Stimulated activated CD4-positive, alpha-beta T cell treated with anti-CD3 and anti-CD28 coated beads, Interleukin-1b, Interleukin-23, amount 100 ng/mL, for 4 hours (primary cell): ENCODE data around the gene OSR1.

Experiments used
- DNase-seq, 2 donors: peaks; one replicate each; pipeline ENCODE4 v3.0.0-alpha.2; 2020; ENCODE audit warnings: low read depth in 2 of 2

Gene OSR1

DNA sequence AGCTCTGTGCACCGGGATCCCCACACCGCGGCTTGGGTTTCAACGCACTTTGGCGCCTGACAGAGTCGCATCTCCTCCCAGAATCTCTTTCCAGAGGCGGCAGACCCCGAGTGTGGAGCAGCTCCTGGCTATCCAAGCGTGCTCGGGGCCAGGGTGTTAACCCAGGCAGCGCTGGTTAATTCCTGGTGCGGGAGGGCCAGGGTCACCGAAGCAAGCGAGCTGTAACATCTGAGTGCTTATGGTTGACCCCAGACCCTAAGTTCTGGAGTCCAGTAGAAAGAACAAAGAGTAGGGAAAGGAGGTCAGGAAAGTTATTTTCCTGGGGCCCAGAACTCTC lies 566 bp upstream of the OSR1 start:
- no peak for DNase-seq

DNA sequence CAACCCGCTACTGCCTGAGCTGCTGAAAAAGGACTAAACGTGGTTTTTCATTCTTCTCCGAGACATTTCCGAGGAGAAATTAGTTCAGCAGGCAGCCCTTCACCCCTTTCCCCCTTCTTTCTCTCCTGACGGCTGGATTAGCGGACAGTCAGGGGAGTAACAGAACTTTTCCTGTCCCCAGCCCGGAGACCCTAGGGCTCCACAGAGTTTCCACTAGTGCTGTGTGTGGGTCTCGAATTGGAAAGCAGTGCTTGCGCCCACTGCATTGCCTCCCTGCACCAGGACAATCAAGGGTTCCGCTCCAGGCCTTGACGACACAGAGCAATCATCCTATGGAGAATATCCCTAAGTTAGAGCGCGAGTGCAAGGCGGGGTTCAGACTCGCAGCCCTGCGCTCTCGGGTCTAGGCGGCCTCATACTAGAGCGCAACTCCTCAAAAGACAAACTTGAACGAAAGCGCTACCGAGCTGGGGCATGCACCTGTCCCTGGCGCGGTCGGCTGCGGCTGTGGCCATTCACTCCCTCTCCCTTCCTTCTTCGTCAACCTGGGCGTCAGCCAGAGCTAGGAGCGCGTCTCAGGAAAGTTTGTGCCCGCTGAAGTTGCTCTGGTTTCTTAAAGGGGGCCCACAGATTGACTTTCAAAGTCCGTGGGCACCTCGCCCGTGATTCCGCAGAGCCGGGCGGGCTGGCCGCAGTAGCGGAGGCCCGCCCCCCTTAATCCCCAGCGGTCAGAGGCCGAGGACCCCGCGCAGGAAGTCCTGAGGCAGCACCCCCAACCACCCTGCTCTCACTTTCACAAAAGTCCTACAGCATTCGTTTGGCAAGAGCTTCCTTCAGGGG lies 801 bp downstream of the OSR1 start:
- DNase-seq: no peak

DNA sequence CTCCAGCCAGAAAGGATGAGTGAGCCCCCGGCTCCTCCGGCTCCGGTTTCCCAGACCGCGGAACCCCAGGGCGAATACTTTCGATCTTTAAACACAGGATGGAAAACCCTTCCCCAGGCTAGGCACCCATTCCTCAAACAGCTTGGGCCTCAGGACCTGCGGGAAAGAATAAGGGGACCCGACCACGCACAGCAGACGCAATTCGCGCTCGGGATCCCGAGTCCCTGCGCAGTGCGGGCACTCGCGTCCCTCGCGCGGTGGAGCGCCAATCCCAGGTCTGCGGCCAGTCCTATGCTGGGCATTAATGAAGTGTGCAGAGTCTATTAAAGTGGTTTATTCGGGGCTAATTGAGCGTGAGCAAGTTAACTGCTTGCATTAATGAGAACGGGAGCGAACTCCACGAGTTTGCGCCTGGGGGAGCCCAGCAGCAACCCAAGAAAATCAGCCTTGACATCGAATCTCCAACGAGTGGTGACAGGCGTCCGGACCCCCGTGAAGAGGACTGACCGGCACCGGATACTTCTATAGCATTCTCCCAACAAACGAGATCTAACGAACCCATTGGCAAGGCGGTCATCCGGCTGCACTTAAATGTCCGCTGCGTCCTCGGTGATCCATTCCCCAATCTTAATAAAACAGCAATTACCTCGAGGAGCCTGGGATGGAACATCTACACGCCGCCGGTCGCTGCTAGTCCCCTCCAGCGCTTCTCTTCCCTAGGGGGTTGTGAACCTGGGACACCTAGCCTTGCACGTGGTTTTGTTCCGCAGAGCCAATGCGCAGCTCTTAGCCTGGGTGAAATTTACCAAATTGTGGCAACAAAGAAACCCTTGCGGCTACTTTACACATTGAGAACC lies 1.6 kb downstream of the OSR1 start:
- DNase-seq: no peak

DNA sequence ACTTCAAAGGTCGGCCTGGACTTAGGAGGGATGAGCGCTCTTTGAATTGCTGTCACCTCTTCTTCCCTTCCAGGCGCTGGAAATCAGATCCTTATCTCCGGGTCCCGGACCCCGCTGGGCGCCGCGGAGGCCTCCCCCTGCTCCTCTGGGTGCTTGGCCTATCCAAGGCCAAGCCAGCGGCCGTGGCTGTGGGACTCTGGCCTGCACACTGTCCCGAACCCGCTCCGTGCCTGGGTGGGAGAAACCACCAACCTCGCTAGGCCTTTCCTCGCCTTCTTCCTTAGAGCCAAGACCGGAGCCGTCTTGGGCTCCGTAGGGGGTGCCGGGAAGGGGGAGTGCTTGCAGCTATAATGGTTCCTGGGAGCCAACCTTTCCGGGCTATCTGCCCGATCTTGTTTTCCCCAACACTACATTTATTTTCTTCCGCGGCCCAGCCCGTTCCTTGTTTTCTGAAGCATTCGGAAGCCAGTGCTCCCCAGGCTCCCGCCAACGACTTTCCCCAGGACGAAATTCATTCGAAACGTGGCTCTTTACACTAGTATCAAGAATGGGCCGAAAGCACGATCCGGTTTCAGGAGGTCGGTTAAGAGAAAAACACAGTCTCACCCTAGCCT lies 2.4 kb downstream of the OSR1 start:
- no peak for DNase-seq

DNA sequence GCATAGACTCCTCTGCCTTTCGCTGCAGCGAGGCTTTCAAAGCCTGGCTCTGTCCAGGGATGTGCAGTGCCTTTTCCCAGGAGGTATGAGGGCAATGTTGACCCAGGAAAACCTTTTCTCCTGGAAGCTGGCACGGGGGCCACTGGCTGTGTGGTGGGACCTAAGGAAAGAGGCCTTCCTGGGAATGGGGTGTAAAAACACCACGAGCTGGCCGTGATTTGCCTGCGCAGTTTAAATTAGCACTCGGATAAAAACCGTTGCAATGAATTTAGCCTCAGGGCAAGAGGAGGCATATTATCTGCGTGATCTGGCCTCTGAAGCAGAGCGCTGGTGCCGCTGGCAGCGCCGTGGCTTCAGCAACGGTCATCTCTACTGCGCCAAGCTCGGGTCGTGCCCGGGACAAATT lies 3.0 kb downstream of the OSR1 start:
- DNase-seq: no peak

DNA sequence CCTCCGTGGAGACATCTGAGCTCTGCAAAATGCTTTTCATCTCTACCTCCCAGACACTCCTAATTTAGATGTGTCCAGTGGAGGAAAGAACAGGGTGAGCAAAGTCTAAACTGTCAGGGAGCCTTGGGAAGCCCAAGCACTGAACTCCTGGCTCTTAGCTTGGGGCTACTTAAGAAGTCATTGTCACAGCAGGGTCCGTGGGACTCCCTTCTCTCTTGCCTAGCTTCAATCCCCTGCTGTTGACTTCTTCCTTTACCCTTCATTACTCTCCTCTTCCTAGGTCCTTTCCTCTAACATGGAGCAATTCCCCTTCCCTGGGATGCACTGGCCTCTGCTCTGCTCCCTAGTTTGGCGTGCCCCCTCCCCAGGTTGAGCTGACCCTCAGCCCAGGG lies 3.4 kb downstream of the OSR1 start:
- DNase-seq: no peak

DNA sequence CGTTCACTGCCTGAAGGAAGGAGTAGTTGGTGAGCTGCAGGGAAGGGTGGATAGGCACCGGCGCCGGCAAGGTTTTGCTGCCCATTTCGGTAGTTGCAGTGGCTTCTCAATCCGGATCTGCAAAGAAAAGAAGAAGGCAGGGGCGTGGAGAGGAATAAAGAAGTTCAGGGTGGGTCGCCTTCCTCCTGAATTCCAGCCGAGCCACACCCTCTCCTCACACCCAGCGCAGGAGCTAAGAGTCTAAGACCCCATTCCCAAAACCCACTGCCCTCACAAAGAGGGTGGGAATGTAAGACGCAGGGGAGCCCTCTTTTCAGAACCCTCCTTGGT lies 4.7 kb downstream of the OSR1 start:
- DNase-seq: no peak

DNA sequence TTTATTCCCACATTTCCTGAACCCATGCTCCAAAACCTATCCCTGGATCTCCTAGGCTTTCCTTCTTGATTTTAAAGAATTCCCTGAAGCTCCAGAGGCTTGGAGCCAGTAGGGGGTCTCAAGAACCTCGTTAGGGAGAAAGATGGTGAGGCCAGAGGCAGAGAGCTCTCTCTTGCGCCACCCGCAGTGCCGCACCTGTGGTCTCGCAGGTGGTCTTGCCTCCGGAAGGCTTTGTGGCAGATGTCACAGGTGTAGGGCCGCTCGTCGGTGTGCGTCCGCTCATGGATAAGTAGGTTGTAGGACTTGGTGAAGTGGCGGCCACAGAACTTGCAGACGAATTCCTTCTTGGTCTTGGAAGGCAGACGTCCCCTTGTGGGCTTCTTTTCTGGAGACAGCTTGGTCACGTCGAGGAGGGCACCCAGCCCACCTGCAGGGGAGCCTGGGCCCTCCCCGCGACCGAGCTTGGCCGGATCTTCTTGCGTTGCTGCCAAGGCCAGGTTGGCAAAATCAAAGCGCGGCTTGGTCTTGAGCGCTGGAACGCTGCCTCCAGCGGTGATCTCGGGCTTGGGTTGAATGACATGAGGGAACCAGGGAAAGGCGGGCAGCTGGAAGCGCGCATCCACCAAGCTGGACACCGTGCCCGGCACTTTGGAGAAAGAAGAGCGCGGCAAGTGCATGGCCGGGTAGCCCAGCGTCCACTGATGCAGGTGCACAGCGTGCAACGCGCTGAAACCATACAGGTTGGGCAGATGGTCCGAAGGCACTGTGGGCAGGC lies 5.3 kb downstream of the OSR1 start:
- DNase-seq: no peak

DNA sequence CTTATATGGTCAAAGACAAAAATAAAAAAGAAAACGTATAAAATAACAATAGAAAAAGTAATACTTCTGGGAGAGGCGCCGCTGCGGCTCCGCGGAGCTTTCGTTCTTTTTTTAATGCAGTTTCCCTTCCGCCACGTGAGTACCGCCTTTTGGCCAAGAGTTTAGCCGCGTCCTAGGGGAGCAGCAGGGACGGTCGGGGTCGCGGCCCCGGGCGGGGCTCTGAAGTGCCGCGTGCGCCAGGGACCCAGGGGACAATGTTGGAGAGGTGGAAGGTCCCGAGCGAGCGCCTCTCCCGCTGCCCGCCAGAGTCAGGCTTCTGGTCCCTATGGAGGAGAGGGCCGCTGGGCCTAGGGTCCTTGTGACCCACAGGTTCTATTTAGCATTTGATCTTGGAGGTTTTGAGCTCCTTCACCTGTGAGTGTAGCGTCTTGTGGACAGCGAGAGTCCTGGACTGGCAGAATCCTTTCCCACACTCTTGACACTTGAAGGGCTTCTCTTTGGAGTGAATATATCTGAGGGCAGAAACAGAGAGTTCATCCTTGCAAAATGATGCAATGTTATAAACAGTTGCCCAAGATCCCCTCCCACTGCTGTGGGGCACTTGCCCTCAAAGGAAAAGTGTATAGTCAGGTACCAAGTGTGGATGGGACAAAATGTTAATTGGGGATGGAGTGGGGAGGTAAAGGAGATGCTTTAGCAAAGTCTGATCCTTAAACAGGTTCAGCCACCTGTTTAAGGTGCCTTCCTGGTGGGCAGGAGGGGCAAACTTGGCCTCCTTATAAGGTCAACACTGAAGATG lies 6.3 kb downstream of the OSR1 start:
- DNase-seq: no peak

DNA sequence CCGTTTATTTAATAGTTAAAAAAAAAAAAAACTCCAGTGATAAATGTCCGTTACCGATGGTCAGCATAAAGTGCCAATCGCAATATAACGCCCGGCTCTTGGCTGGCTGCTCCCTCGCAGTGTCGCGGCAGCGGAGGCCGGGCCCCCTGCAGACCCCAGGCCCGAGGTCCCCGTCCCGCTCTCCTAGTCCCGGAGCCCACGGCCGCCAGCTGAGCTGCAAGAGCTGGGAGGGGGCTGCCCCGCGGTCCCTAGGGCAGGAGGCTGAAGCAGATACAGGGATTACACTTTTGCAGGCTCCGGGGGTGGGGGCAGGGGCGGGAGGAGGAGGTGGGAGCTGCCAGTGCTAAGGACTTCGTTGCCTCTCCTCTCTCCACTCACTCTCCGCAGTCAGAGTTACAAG lies 6.9 kb downstream of the OSR1 start:
- no peak for DNase-seq

DNA sequence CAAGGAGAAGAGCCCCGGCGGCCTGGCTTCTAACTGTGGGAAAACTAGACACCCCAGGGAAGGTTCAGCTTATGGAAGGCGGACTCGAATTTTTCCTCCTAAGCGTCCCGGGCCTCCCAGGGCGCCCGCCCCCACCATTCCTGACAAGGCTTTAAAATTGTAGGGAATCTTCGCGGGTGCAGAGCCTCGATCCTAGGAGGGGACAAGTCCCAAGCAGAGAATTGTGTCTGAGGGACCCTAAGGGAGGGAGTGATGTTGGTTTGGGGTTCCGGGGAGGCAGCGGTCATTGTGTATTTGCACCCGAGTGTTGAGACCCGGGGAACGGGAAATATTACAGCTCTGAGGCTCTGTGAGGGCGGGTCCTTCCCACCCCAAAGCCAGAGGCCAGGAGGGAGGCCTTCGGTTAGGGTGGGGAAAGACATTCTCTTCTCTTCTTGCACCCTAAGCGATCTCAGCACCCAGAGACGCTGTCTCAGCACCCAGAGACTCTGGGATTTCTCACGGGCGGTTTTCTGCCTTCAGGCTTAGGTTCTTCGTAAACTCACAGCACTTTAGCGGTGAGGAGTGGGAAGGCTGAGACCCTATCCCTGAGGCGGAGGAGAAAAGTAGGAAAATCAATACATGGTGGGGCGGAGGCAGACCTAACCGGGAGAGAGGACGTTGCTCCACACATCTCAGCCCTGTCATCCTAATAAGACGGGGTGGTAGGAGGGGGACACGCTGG lies 7.6 kb downstream of the OSR1 start:
- DNase-seq: no peak

DNA sequence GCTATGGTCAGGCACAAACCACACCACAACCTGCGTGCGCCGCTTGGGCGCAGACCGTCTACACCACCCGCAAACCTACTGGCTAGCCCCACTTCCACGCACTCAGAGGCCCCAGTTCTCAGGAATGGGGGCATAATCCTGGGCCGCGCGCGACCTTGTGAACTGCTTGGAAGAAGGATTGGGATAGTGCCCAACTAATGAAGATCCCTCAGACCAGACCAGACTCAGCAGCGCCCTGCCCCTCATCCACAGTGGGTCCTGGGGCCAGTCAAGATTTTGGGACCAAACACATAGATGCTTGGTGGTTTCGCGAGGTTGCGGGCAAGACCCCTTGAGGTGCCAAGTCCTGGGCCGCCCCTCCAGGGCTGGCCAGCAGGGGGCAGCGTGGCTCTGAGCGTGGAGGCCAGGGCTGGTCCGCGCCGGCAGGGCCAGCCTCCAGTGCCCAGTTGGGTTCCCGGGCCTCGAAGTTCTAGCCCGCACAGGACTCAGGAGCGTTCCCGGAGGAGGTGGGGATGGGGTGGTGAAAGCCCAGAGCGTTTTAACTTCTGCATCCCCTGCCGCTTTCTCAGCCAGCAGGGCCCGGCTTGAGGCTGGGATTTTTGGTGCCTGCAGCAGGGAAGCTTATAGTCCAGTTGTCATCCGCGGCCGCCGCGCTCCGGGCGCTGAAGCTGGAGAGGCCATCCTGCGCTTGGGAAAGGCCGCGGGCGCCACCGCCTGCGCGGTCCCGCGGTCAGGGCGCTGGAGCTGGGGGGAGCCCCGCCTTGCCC lies 8.3 kb downstream of the OSR1 start:
- DNase-seq: peak in 1 of 2 donors; percentile 51

DNA sequence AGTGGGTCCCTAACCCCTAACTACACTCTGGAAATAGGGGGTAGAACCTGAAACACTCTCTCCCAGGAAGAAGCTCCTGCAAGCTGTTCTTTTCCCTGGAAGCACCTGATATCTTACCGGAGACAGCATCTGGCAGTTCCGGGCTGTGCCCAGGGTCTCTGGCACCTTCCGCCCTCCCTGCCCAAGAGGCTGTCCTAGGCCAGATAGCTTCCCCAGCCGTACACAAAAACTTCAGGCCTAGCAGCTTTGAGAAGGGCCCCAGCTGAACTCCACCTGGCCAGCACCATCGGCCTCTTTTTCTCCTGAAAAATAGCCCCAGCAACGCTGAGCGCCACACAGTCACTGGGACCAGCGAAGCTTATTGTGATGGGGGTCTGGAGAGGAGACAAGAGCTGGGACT lies 9.7 kb downstream of the OSR1 start:
- no peak for DNase-seq

DNA sequence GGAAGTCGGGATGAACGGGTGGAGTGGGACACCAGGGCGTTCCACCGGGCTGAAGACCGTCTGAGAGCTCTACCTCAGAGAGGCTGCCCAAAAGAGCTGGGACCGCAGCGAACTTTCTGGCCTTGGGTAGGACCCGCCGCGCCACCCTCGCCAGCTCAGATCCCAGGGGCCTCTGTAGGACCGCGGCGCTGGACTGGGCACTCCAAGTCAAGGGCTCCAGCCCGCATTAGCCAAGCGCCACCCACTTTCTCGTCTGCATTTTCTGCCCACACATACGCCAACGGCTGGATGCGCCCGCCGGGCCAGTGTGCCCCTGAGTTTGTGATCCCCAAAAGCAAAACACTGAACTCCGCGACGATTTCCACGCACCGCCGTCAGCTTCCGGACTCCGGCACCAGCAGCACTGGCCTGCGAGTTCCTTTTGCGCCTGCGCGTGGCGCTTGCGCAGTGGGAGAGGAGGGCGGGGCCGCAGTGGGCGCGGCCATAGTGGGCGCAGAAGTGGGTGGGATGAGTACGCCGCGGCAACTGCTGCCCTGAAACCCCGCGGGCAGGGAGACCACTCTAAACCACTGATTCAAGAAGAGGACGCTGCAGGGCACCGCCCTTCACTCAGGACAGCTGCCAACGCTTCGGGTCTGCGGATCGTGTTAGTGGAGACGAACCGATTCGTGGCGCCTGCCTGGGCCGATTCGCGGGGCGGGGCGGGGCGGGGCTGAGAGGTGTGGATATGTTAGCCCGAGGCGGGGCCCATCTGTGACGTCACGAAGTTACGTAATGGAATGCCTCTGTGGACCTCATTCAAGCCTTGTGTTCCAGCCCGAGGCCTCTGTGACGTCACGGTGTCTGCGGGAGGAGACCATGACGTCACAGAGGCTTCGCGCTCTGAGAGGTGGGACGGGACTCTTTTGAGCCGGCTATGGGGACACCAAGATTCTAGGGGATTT lies 10.5 kb downstream of the OSR1 start:
- DNase-seq: peak; percentile 86 to 94

DNA sequence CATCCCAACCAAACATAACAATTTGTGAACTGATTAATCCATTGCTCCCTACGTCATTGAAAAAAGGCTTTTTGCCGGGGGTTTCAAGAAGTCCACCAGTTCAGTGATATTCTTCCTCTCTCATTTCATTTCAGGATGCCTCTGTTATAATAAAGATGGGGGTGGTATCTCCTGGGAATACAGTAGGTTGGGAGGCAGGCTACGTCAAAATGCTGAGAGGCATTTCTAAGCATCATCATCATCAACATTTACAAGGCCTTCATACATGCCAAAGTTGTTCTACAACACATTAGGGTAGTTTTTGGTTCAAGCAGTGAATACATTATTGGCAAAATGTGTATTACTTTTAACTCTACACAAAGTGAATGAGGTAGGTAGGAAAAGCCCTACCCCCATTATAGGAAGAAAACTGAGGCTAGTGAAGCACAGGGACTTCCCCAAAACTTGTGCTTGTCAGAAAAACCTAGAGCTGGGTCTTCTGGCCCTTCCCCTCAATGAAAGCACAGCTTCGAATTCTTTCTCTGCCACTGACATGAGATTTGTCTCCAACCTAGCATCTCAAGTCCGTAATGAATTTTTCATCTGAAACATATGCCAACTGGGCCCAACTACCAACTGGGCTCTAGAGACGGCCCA lies 11.3 kb downstream of the OSR1 start:
- DNase-seq: no peak

DNA sequence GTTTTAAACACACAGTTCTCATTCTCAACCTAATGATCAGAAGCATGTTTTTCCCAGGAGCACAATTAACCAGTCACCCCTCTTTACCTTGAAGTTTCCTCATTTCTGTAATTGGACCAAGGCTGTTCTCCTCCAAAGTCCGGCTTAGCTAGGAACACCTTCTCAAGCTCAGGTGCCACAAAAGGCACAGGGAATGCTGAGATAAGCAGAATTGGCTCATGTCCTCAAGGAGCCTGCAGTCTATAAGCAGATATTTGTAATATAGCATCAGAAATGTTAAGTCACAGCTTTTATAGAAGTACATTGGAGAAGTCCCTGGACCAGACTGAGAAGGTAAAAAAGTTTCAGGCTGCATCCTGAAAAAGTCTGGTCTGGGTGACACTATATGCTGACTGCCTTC lies 20.7 kb downstream of the OSR1 start:
- no peak for DNase-seq

DNA sequence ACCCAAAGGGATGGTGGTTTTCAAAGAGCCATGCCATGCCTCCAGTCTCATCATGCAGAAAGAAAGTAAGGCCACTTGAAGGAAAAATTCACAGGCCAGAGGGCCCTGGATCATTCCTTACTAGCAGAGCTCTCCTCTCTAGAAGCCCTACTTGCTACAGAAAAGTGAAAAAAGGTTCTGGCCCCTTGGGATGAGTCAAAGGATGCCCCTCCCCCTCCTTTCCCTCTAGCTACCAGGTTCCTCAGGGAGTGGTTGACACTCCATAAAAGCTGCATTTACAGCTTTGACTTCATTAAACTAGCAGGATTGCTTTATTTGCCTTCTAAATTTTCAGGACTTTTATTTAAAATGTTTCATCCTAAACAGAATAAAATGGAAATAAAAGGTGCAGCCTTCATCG lies 21.2 kb downstream of the OSR1 start:
- DNase-seq: no peak

DNA sequence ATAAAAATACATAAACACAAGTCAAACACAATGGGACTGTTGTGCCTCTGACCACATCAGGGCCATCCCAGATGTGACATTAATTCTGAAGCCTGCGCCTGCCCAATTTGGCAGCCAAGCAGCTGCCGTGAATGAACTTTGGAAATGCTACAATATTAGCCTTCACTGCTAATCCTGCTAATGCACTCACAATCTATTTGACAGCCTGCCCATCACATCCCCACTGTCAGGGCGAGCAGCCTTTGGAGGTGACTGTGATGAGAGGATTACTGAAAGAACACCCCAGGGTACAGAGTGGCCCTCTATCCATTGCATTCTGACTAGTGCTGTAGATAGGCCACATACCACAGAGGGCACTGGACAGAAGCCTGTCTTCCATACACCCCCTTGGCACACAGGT lies 21.6 kb downstream of the OSR1 start:
- DNase-seq: no peak
